ENCODE results near the gene DDX10. TPM values are rescaled to one million over a fixed set of nuclear protein-coding genes. Genes with fewer than 3 reads are reported as not detected.

The DDX10 gene
- total and polyA plus RNA-seq, 2 of the 8 experiments (the other 6 are each of a cell fraction or from before 2014, with no cell fraction given), result 49.2 to 52.2 TPM

DNA sequence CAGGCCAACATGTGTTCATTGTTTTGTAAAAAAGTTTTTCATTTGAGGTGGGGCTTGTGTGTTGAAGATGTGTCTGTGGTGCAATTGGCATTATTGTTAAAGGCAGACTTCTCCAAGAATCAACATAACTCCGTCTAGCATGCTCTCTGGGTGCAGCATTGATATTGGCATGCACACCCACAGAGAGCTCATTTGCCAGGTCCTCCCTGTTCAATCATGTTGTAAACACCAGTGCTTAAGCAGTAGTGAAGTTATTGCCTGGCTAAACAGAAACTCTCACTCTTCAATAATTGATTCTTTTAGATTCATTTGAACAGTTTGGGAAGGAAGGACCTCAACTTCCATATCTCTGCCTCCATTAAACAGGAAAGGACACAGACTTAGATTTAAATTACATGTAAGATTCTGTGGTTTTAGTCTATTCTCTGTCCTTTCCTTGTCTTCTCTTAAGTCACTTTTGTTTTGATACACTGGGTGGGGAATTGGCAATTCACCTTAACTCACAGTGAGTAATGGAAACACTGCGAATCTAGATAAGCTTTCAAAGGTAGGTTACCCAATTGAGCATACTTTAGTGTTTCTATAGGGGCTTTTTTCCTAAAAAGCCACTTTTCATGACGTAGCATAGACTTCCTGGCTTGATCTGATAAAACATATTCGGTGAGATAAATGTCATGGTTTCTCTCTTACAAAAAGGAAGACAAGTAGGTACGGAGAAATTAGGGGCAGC, 40.5 kb upstream of the DDX10 start:
- Histone ChIP-seq H2AK5ac (ENCODE audit: low read depth, low read length) (no peak overlapping the region), H3K9me3 (ENCODE audit: insufficient read depth in 2 of 2, low read depth in 1 of 2, low read length in 1 of 2) (peaks cover 10 to 11% of the 10 kb centered on the region in 2 experiments), H4K8ac (ENCODE audit: extremely low read depth, insufficient read depth, low read length) (no peak overlapping the region), H3K4me2 (ENCODE audit: insufficient read depth in 1 of 2, low read depth in 2 of 2, low read length in 2 of 2) (no peak overlapping the region), H4K91ac (replicated peaks; ENCODE audit: insufficient read length, low read length) (no peak overlapping the region), H3K27me3 (replicated peaks in 1 of 4; ENCODE audit: control insufficient read depth in 3 of 4, extremely low read depth in 1 of 4, insufficient read depth in 3 of 4, low read length in 3 of 4) (no peaks in the 10 kb centered on the region), H3K18ac (ENCODE audit: extremely low read depth, low read length) (no peak overlapping the region), H3K9ac (replicated peaks in 1 of 4; ENCODE audit: extremely low read depth in 1 of 4, low read depth in 3 of 4, low read length in 3 of 4) (no peak overlapping the region), H3K23ac (ENCODE audit: insufficient read length) (no peak overlapping the region), H2BK5ac (ENCODE audit: low read depth, low read length) (no peak overlapping the region), H3K56ac (replicated peaks; ENCODE audit: insufficient read length, low read depth, low read length) (no peak overlapping the region), H3K4ac (replicated peaks; ENCODE audit: insufficient read length, low read depth, low read length) (no peak overlapping the region), H3K4me3 (ENCODE audit: extremely low read depth in 1 of 4, insufficient read depth in 2 of 4, low read depth in 3 of 4, low read length in 4 of 4) (no peak overlapping the region), H3K23me2 (ENCODE audit: low read depth, low read length) (no peaks in the 10 kb centered on the region), H3K27ac (ENCODE audit: low read depth, low read length) (no peak overlapping the region), H2BK120ac (replicated peaks; ENCODE audit: low read depth, low read length) (no peak overlapping the region), H4K20me1 (replicated peaks in 1 of 2; ENCODE audit: control insufficient read depth in 1 of 2, insufficient read depth in 2 of 2, low read length in 2 of 2) (no peaks in the 10 kb centered on the region), H3K36me3 (ENCODE audit: control insufficient read depth in 2 of 4, insufficient read depth in 4 of 4, low read length in 3 of 4) (no peaks in the 10 kb centered on the region), H2BK20ac (ENCODE audit: low read length) (no peak overlapping the region), H3K79me1 (ENCODE audit: low read depth, low read length) (no peaks in the 10 kb centered on the region), H3K79me2 (ENCODE audit: control insufficient read depth in 1 of 2, insufficient read depth in 2 of 2, low read length in 2 of 2) (no peaks in the 10 kb centered on the region), H3K14ac (ENCODE audit: insufficient read length) (no peak overlapping the region), H3K4me1 (replicated peaks in 1 of 4; ENCODE audit: control insufficient read depth in 3 of 4, insufficient read depth in 4 of 4, low read length in 3 of 4) (no peaks in the 10 kb centered on the region), H2BK15ac (ENCODE audit: low read length) (no peak overlapping the region), H2AFZ (ENCODE audit: low read length) (no peak overlapping the region), H2BK12ac (ENCODE audit: low read depth, low read length) (no peak overlapping the region), H4K5ac (ENCODE audit: insufficient read length, low read depth, low read length) (no peak overlapping the region)
- 79% methylated on average over 5 of the region's 5 CpGs; no CpG with 5 or more reads in 1 of the 2 experiments for WGBS, 2 experiments (ENCODE audit: extremely low coverage in 1 of 2, insufficient coverage in 1 of 2, insufficient read length in 1 of 2, insufficient replicate concordance in 2 of 2, low coverage in 1 of 2, low lambda C conversion rate in 2 of 2, missing lambda C conversion rate in 1 of 2)
- CTCF ChIA-PET (ENCODE audit: partially characterized antibody), result interaction anchor here (1.5 kb wide), 1 partner anchor 80 kb away, joined by 3 read pairs; no protein-coding TSS in a partner anchor
- POLR2A ChIA-PET (ENCODE audit: partially characterized antibody), result no interaction called here
- no peak for FAIRE-seq
- TF ChIP-seq SIRT6 (IDR thresholded peaks at IDR 0.05; ENCODE audit: low read length) (no peak), POU5F1 (IDR thresholded peaks at IDR 0.05; ENCODE audit: low read depth, low read length) (no peak), KDM5A (IDR thresholded peaks at IDR 0.05; ENCODE audit: low read length) (no peak), JUN (IDR thresholded peaks at IDR 0.05; ENCODE audit: low read depth, low read length) (no peak), GTF2F1 (IDR thresholded peaks at IDR 0.05; ENCODE audit: borderline replicate concordance, low read depth, low read length) (no peak), CBX5 (IDR thresholded peaks at IDR 0.05; ENCODE audit: low read depth, low read length) (no peak), ZNF274 (IDR thresholded peaks at IDR 0.05; ENCODE audit: borderline replicate concordance, extremely low read depth, low read length) (no peak), NANOG (IDR thresholded peaks at IDR 0.05; ENCODE audit: insufficient read depth, low read depth, low read length, poor library complexity, severe bottlenecking) (no peak), BACH1 (IDR thresholded peaks at IDR 0.05; ENCODE audit: low read length) (no peak)
- TF ChIP-seq, protein P1, sequence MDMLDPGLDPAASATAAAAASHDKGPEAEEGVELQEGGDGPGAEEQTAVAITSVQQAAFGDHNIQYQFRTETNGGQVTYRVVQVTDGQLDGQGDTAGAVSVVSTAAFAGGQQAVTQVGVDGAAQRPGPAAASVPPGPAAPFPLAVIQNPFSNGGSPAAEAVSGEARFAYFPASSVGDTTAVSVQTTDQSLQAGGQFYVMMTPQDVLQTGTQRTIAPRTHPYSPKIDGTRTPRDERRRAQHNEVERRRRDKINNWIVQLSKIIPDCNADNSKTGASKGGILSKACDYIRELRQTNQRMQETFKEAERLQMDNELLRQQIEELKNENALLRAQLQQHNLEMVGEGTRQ (IDR thresholded peaks at IDR 0.05; ENCODE audit: low read length), result no peak
- DNase-seq (ENCODE audit: low read depth in 1 of 2, low spot score in 2 of 2), result no peak

Measured in H1 (cell line).